GM21717 (cell line): ENCODE results near the gene SOCS7.

ENCODE experiments used
- ATAC-seq: cut with Tn5 transposase; IDR thresholded peaks from one replicate; pipeline ENCODE4 v1.9.1; 2021; ENCODE audit warnings: mild to moderate bottlenecking, moderate library complexity; ENCODE audit not compliant: unreplicated experiment

SOCS7 gene

DNA sequence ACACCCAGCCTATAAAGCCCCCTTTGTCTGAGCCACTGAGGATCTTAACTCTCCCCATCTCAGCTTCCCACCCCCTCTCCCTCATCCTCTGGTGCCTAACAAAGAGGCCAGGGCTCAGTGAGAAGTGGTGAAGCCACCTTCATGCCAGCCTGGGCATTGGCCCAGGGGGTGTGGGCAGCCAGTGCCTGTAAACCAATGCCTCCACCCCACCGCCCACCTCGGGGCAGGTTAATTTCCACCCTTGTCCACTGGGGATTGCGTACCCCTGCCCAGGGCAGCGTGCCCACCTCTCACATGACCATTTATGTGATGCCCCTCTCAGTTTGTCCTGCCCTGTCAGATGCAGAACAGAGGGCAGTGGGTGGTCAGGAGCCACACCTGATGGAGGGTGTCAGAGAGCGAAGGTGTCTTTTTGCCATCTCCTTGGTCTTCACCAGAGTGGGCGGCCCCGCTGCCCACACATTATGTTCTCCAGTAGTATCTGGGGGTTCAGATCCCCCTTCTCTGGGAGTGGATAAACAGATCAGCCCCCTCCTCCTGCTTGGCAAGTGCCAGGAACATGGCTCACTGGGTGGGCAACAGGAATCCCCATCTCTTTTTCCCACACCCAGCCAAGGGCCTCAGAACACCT, 66.5 kb downstream of the SOCS7 start:
- ATAC-seq = no peak

DNA sequence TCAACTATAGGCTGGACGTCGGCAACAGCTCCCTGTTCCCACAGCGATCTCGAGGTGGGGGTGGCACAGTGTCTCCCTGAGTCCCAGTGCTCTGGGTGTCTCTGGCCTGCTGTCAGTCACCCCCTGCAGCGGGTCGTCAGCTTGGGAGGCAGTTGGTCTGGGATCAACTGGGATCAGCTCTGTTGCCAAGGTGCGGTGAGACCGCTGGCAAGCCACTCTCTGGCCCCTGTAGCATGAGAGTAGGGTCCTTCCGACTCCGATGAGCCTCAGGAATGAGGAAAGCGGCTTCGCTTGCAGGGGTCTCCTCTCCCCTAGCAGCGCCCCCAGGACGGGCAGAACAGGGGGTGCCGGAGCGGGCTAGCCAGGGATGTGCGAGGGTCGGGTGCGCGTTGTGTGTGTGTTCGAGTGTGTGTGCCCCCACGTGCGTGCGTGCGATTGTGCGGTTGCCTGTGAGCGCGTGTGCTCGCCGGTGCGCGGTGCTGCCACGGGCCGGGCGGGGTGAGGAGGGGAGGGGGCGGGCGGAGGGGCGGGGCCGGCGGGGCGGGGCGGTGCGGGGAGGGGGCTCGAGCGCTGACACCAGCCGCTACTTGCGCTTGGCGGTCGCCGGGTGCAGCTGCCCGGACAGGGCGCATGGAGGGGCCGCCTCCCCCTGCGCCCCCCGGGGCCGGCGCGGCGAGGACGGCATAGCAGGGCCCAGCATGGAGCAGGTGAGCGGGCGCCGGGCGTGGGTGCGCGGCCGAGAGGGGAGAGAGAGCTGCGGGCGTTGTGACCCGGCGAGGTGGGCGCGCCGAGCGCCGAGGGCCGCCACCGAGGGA, 67.3 kb downstream of the SOCS7 start:
- no peak for ATAC-seq

DNA sequence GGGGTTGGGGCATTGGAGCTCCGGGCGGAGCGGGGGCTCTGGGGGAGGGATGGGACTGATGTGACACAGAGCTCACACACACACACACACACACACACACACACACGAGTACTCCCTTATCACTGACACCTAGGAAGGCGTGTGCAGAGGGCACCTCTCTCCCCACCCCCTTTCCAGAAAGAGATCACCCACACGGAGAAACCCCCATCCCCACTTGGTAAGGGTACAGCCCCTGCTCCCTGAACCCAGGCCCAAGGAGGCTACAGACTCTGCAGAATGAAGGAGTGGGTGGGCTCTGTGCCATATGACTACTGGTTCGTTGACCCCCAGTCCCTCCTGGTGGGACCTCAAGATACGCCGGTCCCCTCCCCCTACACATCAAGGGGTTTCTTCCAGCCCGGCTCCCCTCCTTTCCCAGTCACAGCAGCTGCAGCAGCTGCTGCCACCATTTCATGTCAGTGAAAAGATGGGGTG, 67.9 kb downstream of the SOCS7 start:
- no peak for ATAC-seq

DNA sequence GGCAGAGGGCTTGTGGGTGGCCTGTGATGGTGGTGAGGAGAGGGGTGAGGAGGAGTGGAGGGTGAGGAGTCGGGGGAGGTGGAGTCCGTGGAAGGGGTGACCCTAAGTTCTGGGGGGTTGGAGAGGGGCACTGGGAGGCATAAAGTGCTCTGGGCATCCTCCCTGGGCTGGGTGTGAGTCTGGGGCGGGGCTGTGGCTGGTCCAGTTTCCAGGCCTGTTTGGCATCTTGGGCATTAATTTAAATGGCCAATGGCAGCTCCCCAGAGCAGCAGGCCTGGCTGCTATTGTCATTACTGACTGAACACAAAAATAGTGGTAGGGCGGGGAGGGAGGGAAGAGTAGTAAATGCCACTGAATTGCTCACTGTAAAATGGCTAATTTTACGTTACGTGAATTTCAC, 68.9 kb downstream of the SOCS7 start:
- ATAC-seq = no peak

DNA sequence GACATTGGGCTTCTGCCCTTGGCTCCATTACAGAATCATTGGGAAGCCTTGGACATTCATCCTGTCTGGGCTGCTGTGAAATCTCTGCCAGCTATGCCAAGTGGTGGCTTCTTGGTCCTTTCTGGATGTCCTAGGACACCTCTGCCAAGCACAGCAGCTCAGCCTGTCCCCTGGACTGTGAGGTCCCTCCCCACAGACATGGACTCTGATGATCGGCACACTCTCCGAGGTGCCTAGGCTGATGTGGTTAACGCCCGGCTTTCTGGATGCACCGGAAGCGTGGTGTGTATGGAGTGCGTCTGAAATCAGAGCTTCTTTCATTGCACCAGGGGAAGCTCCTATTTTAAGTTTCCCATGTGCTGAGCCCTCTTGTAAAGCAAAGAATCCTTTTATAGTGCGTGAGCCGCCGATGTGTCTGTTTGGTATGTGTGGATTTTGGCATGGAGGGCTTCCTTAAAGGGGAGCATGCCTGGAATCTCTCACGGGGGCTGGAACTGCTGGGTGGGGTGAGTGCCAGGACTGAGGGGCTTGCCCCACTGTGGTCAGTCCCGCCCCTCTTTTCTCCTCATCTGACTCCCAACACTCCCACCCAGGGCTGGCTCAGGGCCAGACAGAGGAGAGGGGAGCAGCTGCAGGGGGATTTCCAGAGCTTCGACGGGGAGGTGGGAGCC, 69.7 kb downstream of the SOCS7 start:
- no peak for ATAC-seq

DNA sequence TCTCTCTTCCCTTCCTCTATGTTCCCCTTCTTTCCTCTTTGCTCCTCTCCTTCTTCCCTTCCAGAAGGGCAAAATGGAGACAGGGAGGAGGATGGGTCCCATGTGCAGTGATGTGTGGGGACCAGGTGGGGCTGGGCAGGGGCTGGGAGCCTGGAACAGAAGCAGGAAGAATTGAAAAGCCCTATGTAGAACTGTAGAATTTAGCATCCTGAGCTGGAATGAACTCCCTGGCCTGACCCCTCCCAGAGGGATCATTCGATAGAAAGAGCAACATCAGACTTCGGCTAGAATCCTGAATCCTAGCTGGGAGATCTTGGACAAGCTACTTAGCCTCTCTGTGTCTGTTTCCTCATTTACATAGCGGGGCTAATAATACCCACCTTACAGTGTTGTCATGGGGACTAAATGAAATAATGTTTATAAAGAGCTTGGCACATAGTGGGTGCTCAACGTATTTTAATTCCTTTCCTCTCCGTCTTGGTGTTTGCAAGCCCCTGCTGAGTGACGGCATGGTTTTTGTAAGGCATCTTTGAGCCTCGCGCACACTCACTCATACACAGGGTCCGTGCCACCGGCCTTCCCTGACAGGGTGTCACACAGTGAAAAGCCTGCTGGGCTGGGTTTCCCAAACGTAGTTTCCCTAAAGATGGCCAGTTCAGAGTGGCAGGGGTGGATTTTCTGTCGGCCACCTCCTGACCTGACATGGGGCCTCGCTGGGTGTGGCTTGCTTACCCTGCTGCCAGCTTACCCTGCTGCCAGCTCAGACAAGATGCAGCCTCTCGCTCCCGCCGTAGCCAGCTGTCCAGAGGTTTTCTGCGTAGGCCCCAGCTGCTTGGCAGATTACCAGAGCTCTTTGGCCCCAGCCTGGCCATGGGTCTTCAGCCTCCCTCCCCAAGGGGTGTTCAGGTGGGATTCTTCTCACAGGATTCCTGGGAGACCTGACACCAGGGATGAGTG, 70.5 kb downstream of the SOCS7 start:
- ATAC-seq = no peak

DNA sequence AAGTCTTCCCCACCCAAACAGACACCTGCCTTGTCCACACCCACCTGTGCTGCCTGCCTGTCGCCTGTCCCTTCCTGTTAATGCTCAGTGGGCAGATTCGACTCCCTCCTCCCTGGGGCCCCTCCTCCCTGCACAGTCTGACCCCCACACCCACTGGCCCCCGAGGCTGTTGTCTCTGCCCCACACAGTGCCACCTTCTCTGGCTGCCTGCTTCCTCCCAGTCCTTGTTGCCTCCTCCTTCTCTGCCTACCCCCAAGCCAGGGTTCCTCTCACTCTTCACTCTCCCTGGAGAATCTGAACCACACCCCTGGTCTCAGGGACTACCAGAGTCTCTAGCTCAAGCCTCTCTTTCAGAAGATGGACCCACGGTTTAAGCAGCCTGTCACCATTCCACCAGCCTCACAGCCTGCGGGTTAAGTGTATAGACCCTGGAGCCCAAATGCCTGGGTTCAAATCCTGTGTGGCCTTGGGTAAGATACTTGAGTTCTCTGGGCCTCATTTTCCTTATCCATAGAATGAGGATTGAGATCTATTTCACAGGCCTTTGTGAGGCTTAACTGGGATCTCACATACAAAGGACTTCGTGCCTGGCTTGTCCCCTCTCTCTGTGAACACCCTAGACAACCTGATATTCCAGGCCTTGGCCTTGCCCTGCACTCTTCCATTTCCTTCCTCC, 72.8 kb downstream of the SOCS7 start:
- ATAC-seq = no peak

DNA sequence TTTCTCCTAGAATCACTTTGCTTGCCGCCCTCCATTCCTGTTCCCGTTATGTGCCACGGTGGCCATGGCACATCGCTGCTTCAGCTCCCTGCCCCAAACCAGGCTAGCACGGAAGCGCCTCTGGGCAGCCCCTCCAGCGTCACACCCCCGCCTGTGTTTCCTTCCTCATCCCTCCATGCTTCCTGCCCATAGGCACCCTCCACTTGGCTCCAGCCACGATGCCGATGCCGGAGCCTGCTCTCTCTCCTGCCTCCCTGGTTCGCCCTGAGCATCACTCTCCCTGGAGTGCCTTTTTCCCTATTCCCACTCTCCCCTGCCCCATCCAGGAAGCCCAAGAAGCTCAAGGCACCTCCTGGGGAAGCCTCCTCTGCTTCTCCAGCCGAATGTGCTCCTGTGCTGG, 73.4 kb downstream of the SOCS7 start:
- no peak for ATAC-seq

DNA sequence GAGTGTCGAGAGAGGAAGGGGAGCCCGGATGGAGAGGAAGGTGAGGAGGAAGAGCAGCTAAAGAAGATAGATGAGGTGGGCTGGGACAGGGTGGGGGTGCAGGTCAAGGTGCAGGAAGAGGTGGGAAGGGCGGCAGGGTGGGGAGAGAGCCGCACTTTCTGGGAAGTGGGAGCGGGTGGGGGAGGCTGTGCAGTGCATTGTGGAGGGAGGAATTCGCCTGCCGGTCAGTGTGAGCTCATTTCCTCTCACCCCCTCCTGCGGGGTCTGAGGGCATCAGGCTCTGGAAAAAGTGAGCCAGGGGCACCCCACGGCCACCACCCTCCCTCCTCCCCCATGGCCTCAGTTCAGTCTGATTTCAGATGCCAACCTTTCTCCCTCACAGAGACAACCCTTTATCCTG, 74.1 kb downstream of the SOCS7 start:
- ATAC-seq = no peak

DNA sequence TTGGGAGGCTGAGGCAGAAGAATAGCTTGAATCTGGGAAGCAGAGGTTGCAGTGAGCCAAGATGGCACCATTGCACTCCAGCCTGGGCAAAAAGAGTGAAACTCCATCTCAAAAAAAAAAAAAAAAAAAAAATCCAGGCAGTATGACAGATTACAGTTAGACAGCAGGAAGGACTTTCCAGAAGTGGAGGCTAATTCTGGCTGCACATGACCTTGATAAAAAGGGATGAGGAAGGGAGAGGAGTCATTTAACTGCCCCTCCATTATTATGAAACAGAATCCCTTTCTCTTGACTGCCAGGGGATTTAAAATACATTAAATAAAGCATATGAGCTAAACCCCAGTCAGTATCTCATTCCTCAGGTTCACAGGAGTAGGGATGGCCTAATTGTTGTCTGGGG, 74.8 kb downstream of the SOCS7 start:
- no peak for ATAC-seq

DNA sequence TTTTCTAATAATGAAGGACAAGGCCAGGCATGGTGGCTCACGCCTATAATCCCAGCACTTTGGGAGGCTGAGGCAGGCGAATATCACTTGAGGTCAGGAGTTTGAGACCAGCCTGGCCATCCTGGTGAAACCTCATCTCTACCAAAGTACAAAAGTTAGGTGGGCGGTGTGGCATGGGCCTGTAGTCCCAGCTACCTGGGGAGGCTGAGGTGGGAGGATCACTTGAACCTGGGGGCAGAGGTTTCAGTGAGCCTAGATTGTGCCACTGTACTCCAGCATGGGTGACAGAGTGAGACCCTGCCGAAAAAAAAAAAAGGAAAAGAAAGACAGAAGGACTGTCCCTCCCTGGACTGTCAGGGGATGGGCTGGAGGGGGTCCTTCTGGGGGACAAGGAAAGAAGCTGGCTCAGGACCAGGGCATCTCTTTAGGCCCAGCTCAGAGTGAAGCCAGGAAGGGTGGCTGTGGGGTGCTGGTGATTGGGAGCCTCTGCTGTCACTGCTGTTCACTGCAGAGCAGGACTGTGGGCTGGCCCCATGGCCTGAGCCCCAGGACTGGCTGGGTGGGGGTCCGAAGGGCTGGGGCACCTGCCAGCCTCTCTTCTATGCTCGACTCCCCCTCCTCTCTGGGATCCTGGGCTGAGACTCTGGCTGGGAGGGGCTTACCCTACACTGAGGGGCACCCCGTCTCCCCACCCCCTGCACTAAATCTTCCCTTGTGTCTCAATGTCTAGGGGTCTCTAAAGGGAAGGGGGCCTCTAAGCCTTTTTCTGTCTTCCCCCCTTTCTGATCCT, 75.7 kb downstream of the SOCS7 start:
- ATAC-seq = no peak

DNA sequence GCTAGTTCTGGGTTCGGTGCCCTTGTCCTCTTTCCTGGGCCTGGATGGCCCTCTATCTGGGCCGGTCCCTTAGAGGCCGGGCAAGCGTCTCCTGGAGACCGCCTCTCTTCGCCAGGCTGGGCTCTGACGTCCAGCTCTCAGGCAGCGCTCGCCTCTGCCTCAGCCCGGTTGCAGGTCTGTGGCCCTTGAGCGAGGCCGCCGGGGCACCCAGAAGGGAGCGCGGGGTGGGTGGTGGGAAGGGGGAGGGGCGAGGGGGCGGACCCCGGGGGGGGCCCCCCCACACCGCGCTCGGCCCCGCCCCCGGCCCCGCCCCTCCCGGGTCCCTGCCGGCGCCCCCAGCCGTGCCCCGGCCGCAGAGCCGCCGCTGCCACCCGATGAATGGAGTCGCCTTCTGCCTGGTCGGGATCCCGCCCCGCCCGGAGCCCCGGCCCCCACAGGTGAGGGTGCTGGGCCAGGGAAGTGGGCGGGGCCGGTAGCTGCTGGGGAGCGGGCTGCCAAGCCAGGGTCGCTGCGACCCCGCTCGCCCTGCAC, 76.5 kb downstream of the SOCS7 start, which contains the start of gene ARHGAP23:
TSS of gene ARHGAP23 (plus strand) at position 353 of the 531 bp plus-strand sequence. CDS start at position 375, 22 bp downstream.
- no peak for ATAC-seq

DNA sequence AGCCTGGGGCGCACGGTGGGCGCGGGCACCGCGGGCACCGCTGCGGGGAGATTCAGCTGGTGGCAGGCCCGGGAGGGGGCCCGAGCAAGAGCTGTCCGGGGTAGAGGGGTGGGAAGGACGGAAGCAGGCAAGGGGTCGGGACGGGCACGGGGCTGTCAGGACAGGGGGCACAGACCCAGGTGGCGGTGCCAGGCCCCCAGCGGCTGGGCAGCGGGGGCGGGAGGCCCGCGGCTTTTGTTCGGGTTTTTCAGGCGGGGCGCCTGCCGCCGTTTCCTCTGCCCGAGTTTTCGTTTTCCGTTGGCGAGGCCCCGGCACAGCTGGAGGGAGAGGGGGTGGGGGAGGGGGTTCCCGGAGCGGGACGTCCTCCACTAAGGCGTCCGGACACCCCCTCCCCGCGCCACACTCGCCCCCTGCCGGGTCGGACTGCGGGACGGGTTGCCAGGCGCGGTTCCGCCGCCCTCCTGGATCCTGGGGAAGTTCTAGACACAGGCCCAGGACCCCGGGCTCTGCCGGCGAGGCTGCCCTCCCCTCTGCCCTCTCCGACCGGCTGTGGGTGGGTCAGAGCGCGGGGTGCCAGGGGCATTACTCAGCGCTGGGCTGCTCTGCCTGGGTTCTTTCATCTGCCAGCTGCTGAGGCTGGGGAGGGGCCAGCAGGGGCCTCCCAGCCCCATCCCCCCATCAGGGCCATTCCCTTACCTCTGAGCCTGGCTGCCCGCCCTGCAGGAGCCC, 77.2 kb downstream of the SOCS7 start:
- ATAC-seq = no peak

DNA sequence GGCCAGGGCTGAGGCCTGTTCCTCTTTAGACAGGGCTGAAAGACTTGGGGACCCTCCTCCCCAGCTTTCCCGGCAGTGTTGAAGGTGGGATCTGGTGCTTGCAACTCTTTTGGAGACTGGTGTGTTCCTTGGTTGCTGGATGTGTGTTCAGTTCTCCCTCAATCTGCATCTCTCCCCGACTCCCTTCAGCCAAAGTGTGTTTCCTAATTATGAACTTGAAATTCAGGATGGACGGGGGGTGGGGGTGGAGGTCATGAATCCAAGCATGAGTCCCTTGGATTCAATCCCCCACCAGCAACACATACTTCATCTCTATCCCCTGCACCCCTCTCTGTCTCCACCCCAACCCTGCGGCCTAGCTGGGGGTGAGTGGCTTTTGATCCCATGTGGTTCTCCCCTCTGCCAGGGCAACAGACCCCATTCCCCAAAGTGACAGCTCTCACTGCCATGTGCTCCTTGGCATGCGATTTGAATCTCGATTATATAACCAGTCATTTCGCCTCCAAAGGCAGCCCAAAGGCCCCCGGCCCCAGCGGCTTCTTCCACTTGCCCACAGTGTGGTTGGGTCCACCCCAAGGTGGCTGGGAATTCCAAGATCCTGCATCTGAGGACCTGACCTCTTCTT, 77.9 kb downstream of the SOCS7 start:
- ATAC-seq = no peak

DNA sequence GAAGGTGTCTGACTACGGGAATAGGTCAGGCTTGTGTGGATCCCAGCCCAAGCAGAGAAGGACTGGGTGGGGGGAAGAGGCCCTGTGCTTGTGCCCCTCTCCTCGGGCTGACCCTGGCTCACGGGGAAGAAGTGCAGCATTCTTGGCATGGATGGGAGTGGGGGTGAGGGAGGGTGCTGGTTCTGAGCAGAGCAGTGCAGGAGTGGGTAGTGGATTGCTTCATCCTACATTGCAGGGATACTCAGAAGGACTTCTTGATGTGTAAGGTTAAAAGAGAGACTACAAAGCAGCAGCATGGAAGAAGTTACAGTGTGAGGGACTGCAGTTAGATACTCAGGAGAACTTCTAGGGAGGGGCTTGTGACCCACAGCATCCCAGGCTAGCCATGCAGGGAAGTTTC, 78.7 kb downstream of the SOCS7 start:
- ATAC-seq = no peak

DNA sequence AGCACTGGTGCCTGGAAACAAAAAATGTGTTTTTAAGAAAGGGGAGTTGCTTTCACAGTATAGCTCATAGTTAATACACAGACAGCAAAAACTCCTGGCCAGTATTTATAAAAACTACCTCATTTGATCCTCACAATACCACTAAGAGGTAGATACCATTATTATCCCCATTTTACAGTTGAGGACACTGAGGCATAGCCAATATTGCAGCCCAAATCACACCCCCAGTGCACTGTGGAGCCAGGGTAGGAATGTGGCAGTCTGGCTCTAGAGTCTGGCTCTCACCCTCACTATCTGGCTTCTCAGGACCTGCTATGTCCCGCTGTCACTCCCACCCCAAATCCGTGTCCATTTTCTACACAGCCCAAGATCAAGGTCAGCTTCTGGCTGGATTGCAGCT, 79.2 kb downstream of the SOCS7 start:
- no peak for ATAC-seq

DNA sequence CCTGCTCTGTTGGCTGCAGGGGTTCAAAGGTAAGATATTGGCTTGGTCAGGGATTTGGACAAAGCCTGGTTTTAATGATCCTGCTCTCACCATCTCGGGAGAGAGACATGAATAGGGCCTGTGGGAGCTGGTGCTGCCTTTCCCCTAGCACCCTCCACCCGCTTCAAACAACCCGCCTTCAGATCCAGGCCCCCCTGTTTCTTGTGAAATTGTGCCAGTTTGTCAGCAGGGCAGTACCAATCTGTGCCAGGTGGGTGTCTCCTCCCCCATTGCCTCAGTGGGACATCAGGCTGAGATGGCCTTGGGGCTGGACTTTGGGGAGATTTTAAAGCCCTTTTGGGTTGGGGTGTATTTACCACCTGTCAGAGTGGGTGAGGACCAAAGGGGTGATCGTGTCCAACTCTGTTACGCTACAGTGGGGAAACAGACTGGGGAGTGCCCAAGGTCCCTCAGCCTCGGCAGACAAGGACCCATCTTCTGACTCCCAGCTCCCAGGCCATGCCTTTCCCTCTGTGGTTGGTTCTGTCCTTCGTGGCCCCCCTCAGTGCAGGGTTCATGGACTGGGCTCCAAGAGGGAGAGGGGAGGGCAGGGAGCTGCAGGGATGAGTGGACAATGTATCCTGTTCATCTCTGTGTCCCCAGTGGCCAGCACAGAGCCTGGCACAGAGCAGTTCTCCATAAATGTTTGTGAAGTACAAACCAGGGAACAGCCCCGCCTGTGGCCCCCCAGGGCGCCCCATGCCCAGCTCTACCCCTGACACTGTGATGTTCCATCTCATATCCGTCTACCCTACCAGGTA, 79.9 kb downstream of the SOCS7 start:
- ATAC-seq = no peak
